Endothelial cell (in vitro differentiated cells): ENCODE results near the gene LIPE. TPM values are rescaled to one million over a fixed set of nuclear protein-coding genes. Genes with fewer than 3 reads are reported as not detected.

Source experiments
- DNase-seq: peaks from one replicate; pipeline ENCODE4 v3.0.0; 2021; ENCODE audit warnings: low spot score
- H3K27ac Mint-ChIP-seq: one replicate; pipeline ENCODE4 v1.8.0; 2021; ENCODE audit warnings: mixed read lengths, inconsistent platforms; ENCODE audit not compliant: unreplicated experiment
- H3K27me3 Mint-ChIP-seq: one replicate; pipeline ENCODE4 v1.8.0; 2021; ENCODE audit warnings: mild to moderate bottlenecking, moderate library complexity, mixed read lengths, inconsistent platforms; ENCODE audit not compliant: unreplicated experiment
- H3K36me3 Mint-ChIP-seq: one replicate; pipeline ENCODE4 v1.8.0; 2021; ENCODE audit warnings: mild to moderate bottlenecking, low read depth, mixed read lengths, inconsistent platforms; ENCODE audit not compliant: unreplicated experiment
- H3K4me1 Mint-ChIP-seq: one replicate; pipeline ENCODE4 v1.8.0; 2021; ENCODE audit warnings: mild to moderate bottlenecking, mixed read lengths, inconsistent platforms; ENCODE audit not compliant: unreplicated experiment
- H3K4me3 Mint-ChIP-seq: one replicate; pipeline ENCODE4 v1.8.0; 2021; ENCODE audit warnings: mild to moderate bottlenecking, mixed read lengths, inconsistent platforms; ENCODE audit not compliant: unreplicated experiment
- H3K9me3 Mint-ChIP-seq: one replicate; pipeline ENCODE4 v1.8.0; 2021; ENCODE audit warnings: mixed read lengths, inconsistent platforms; ENCODE audit not compliant: unreplicated experiment
- long read RNA-seq: library from polyadenylated mRNA; unstranded; transcript quantifications from one replicate; pipeline ENCODE4 v2.0.0, GENCODE V29; 2020; ENCODE audit not compliant: unreplicated experiment
- total RNA-seq: library from RNA; stranded (reverse); fragmentation: NEBNext Ultra II Directional; extraction: Animal tissue kit (Norgen Biotek cat#: 25700); gene quantifications from one replicate; pipeline ENCODE4 v1.2.1, GENCODE V29; 2021; ENCODE audit not compliant: unreplicated experiment
- TF ChIP-seq, protein P1 (sequence below): fragments of 200-600 bp; sonication (generic); IDR thresholded peaks from one replicate; pipeline ENCODE4 v1.5.0; 2021; ENCODE audit warnings: antibody characterized with exemption; ENCODE audit not compliant: unreplicated experiment

Gene LIPE, protein sequence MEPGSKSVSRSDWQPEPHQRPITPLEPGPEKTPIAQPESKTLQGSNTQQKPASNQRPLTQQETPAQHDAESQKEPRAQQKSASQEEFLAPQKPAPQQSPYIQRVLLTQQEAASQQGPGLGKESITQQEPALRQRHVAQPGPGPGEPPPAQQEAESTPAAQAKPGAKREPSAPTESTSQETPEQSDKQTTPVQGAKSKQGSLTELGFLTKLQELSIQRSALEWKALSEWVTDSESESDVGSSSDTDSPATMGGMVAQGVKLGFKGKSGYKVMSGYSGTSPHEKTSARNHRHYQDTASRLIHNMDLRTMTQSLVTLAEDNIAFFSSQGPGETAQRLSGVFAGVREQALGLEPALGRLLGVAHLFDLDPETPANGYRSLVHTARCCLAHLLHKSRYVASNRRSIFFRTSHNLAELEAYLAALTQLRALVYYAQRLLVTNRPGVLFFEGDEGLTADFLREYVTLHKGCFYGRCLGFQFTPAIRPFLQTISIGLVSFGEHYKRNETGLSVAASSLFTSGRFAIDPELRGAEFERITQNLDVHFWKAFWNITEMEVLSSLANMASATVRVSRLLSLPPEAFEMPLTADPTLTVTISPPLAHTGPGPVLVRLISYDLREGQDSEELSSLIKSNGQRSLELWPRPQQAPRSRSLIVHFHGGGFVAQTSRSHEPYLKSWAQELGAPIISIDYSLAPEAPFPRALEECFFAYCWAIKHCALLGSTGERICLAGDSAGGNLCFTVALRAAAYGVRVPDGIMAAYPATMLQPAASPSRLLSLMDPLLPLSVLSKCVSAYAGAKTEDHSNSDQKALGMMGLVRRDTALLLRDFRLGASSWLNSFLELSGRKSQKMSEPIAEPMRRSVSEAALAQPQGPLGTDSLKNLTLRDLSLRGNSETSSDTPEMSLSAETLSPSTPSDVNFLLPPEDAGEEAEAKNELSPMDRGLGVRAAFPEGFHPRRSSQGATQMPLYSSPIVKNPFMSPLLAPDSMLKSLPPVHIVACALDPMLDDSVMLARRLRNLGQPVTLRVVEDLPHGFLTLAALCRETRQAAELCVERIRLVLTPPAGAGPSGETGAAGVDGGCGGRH
- total RNA-seq: 5.5 TPM
- long read RNA-seq: 0 reads

DNA sequence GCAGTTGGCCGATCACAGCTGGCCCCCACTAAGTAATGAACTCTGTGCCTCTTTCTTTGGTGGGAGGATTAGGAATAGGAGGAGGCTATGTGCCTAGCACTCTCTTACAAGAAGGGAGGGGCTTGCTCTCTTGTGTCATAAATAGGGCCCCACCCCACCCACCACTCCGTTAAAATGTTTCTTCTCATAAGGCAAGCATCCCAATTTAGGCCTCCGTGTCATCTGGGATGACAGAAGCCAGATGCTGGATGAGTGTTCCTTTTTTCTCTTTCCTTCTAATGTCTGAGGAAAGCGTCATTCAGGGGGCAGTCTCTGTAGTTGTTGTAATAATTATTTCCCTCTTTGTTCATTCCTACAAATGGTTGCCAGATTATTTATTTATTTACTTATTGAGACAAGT, at the start of gene LIPE:
TSS of gene LIPE (minus strand) at position 76 of the 400 bp plus-strand sequence. CDS start 239 bp downstream, outside the sequence.
- H3K36me3 Mint-ChIP-seq: peaks cover 3% of the 10 kb centered on the region
- no peak within 1 kb of the TSS for H3K27ac Mint-ChIP-seq
- peaks cover 7% of the 10 kb centered on the region for H3K4me1 Mint-ChIP-seq
- no peaks in the 10 kb centered on the region for H3K9me3 Mint-ChIP-seq
- DNase-seq: no peak
- H3K27me3 Mint-ChIP-seq: peaks cover 16% of the 10 kb centered on the region
- TF ChIP-seq, protein P1, sequence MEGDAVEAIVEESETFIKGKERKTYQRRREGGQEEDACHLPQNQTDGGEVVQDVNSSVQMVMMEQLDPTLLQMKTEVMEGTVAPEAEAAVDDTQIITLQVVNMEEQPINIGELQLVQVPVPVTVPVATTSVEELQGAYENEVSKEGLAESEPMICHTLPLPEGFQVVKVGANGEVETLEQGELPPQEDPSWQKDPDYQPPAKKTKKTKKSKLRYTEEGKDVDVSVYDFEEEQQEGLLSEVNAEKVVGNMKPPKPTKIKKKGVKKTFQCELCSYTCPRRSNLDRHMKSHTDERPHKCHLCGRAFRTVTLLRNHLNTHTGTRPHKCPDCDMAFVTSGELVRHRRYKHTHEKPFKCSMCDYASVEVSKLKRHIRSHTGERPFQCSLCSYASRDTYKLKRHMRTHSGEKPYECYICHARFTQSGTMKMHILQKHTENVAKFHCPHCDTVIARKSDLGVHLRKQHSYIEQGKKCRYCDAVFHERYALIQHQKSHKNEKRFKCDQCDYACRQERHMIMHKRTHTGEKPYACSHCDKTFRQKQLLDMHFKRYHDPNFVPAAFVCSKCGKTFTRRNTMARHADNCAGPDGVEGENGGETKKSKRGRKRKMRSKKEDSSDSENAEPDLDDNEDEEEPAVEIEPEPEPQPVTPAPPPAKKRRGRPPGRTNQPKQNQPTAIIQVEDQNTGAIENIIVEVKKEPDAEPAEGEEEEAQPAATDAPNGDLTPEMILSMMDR: no peak
- H3K4me3 Mint-ChIP-seq: no peak within 1 kb of the TSS

DNA sequence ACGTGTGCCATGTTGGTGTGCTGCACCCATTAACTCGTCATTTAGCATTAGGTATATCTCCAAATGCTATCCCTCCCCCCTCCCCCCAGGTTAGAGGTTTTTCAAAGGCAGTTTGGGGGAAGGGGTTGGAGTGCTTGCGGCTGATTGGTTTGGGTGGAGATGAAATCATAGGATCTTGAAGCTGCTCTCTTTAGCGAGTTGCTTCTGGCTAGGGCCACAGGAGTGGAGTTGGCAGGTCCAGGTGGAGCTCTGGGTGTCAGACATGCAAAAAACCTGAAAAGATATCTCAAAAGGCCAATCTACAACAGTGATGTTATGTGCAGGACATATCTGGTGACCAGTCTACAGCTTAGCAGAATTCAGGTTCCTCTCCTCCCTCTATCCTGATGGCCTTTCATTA, 48.2 kb upstream of the LIPE start:
- peaks cover 2% of the 10 kb centered on the region for H3K27me3 Mint-ChIP-seq
- TF ChIP-seq, protein P1: no peak
- no peaks in the 10 kb centered on the region for H3K4me1 Mint-ChIP-seq
- H3K4me3 Mint-ChIP-seq: no peak overlapping the region
- H3K36me3 Mint-ChIP-seq: no peaks in the 10 kb centered on the region
- H3K27ac Mint-ChIP-seq: no peak overlapping the region
- no peak for DNase-seq
- no peaks in the 10 kb centered on the region for H3K9me3 Mint-ChIP-seq

DNA sequence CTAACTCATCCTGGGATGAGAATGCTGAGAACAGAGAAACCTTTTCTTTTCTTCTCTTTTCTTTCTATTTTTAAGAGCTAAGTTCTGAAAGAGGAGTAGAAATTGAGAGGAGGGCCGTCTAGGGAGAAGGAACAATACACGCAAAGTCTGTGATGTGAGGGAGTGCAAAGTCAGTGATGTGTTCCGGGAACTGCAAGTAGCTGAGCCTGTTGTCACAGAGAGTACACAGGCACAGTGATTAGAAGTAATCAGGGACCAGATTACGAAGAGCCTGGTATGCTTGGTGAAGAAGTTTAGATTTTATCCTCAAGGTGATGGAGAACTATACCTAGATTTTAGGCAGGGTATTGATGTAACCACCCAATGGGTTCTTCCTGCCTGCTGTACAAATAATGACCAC, 47.6 kb upstream of the LIPE start:
- H3K36me3 Mint-ChIP-seq: no peaks in the 10 kb centered on the region
- H3K4me3 Mint-ChIP-seq: no peak overlapping the region
- H3K9me3 Mint-ChIP-seq: no peaks in the 10 kb centered on the region
- H3K27me3 Mint-ChIP-seq: peaks cover 2% of the 10 kb centered on the region
- no peaks in the 10 kb centered on the region for H3K4me1 Mint-ChIP-seq
- TF ChIP-seq, protein P1: no peak
- no peak overlapping the region for H3K27ac Mint-ChIP-seq
- DNase-seq: no peak

DNA sequence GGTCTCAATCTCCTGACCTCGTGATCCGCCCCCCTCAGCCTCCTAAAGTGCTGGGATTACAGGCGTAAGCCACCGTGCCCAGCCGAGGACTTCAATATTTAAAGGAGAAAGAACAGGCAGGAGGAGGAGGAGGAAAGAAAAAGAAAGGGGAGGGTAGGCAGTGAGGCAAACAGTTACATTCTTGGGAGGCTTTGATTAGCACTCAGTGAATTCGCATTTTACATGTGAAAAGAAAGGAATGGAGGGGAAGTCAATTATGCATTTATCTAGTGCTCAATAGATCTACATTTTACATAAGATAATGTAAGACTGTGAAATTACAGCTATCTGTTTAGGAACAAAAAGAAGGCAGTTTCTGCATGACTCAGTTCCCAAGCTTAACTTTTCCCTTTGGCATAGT, 46.5 kb upstream of the LIPE start:
- H3K27ac Mint-ChIP-seq: no peak overlapping the region
- no peaks in the 10 kb centered on the region for H3K9me3 Mint-ChIP-seq
- no peaks in the 10 kb centered on the region for H3K4me1 Mint-ChIP-seq
- TF ChIP-seq, protein P1: no peak
- no peak overlapping the region for H3K4me3 Mint-ChIP-seq
- no peak for DNase-seq
- peaks cover 3% of the 10 kb centered on the region for H3K27me3 Mint-ChIP-seq
- no peaks in the 10 kb centered on the region for H3K36me3 Mint-ChIP-seq
